RCC 7860 (cell line): Measurements from ENCODE around the gene NELL2.

Source experiments
- DNase-seq: peaks from one replicate; pipeline ENCODE4 v3.0.0-alpha.2; 2015; ENCODE audit warnings: low spot score
- FAIRE-seq: peaks from 2 replicates; lab custom pipeline; 2012; peaks lifted over from hg19 to GRCh38; lab: Jason Lieb, UNC

Gene NELL2

DNA sequence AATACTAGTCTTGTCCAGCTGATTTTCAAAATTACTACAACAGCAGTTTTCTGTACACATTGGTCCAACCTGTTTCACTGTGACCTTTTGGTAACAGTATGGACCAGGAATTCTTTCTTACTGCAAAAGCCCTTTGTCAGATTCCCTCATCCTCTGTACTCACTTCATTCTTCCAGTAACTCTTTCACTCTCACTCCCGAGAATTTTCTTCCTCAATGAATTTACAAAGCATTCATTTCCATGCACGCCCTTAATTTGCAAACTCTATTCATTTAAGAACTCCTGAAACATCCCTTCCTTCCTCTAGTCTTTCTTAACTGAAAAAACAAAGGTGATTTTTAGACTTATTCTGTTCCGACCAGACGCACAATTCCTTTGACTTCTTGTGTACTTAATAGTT, 238.2 kb downstream of the NELL2 start:
- FAIRE-seq = no peak
- no peak for DNase-seq

DNA sequence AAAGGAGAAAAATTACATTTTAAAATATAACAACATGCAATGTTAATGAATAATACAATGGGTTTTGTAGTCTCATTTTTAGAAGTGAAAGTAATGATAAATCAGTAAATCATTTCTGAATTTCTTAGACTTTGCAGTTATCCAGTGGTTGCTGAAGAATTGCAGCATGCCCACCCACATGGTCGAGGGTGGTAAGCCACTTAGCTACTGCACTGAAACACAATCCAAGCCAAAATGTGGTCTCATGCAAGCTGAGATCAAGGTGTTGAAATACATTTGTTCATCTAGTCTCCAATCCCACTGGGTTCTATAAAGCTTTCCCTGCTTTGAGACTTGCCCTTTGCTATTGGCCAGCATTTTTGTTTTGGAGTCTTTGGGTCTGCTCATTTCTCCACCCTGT, 247.9 kb downstream of the NELL2 start:
- no peak for DNase-seq
- FAIRE-seq = no peak

- no peak for DNase-seq
Observed at GRCh38 chr12:44627387-44628166, 248.5 kb downstream of the NELL2 start.

GRCh38 chr12:44626883-44627282, 249.2 kb downstream of the NELL2 start:
- DNase-seq = no peak
- FAIRE-seq = no peak

More at GRCh38 chr12:44627387-44628166, 248.5 kb downstream of the NELL2 start:
- no peak for FAIRE-seq

- no peak for FAIRE-seq
- DNase-seq = no peak
Observed at GRCh38 chr12:44618946-44619345, 257.2 kb downstream of the NELL2 start.

DNA sequence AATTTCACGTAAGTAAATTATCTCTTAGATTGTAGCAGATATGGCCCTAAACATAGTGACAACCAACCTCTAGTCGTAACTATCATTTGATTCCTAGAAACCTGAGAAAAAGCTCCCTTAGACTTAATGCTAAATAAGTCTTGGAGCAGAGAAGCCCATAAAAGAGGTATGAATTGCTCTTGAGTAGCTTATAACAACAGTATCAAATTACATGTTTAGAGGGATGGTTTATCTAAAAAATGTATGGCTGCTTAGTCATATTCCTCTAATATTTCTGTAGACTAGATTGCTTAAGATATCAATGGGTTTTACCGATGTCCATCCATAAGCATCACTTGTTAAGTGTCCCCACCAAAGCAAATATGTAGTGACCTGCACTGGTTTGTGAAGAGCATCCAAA, 259.7 kb downstream of the NELL2 start:
- DNase-seq (no peak), FAIRE-seq (no peak)

GRCh38 chr12:44611538-44611937, 264.6 kb downstream of the NELL2 start:
- no peak for DNase-seq
- FAIRE-seq = no peak

DNA sequence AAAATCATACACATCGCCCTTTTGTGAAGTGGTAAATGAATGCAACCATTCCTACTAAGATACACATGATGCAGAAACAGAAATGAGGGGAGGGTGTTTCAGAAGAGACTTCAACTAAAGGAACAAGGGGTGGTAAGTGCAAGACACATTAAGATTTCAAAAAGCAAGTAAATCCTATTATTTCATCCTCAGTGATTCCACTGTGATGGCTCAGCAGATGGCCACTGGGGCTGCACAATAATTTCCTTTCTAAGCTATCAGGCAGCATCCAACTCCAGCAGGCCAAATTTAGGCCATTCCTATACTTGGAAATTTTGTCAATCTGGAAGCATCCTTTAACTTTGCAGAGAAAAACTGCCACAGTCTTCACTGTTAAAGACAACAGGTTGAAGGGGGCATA, 272.4 kb downstream of the NELL2 start:
- no peak for DNase-seq
- no peak for FAIRE-seq

DNA sequence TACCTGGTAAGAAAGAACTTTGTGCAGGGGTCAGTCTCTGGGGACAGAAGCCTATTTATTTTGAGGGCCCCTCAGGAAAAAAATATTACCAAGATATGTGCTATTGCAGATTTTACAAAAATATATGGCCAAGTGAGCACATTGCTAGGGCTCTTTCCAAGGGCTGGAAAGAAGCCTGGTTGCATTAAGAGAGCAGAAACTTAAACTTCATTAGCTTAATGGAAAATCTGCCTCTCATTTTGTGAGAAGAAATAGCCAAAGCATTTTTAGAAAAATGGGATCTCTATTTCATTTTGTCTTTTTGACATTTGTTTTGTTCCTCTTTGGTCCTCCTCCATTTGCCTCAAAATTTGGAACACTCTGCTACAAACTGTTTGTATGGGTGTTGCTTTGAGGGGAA, 283.5 kb downstream of the NELL2 start:
- FAIRE-seq = no peak
- no peak for DNase-seq

- no peak for DNase-seq
- no peak for FAIRE-seq
Observed at GRCh38 chr12:44589697-44590096, 286.4 kb downstream of the NELL2 start.

DNA sequence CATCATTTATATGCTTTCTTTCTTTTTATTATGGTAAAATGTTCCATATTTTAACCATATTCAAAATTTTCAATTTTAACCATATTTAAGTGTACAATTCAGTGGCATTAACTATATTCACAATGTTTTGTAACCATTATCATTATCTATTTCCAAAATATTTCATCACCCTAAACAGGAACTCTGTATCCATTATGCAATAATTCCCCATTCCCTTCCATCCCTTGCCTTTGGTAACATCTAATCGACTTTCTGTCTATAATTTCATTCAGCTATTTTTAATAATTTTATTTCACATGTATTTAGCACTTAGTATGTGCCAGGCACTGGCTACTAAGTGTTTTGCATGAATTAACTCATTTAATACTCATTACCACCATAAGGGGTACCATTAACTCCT, 287.5 kb downstream of the NELL2 start:
- DNase-seq (no peak), FAIRE-seq (no peak)

- no peak for FAIRE-seq
- no peak for DNase-seq
Observed at GRCh38 chr12:44584625-44585024, 291.5 kb downstream of the NELL2 start.

GRCh38 chr12:44582521-44582920, 293.6 kb downstream of the NELL2 start:
- FAIRE-seq (no peak), DNase-seq (no peak)

- DNase-seq (no peak), FAIRE-seq (no peak)
Observed at GRCh38 chr12:44581642-44582242, 294.4 kb downstream of the NELL2 start.

DNA sequence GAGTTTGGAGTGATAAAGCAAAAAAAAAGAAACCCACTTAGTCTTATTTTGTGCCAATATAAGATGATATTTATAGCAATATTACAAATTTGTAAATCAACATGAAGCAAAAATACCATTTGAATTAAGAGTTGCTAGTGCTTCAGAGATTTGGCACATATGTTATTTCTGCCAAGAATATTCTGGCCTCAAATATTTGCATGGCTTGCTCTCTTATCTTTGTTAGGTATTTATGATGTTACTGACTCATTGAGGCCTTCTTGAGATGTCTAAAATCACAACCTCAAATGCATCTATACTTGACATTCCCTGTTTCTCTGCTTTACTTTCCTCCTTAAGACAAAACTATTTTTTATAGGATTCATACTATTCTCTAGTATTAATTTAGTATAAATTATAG, 301.5 kb downstream of the NELL2 start:
- FAIRE-seq (no peak), DNase-seq (no peak)

DNA sequence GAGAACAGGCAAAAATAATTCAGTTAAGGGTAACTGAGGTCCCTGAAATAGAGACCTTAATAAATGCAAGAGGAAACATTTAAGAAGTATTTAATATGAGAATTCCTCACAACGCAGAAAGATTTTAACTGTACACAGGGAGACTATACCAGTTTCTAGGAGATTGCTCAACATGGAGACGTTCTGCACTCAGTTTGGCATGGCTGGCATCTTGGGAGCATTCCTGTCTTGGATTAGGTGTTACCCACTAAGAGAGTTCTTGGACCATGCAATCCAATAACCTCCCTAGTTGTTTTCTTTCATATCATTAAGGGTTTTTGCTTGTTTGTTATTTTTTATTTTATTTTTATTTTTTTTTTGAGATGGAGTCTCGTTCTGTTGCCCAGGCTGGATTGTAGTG, 302.4 kb downstream of the NELL2 start:
- DNase-seq (no peak), FAIRE-seq (no peak)

DNA sequence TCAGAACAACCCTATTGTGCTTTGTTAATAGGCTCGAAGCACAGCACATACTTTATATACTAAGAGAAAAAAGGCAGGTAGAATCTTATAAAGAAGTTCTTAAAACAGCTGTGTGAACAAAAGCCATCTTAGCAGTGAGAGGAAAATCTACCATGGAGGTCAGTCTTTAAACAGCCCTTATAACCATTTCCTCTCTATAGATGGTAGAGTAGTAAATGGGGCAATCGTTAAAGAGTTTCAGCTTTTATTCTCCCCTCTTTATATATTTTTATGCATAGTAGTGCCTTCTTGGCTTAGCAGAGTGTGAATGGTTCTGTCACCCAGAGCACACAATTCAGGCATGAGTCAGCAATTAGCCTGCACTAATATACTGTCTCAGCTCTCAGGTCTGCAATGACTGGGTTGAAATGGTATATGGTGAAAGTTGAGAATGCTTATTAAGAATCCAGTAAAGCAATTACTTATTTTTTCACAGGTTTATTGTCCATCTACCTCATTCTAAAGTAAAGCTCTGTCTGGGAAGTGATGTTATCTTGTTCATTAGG, 305.0 kb downstream of the NELL2 start:
- no peak for DNase-seq
- no peak for FAIRE-seq

DNA sequence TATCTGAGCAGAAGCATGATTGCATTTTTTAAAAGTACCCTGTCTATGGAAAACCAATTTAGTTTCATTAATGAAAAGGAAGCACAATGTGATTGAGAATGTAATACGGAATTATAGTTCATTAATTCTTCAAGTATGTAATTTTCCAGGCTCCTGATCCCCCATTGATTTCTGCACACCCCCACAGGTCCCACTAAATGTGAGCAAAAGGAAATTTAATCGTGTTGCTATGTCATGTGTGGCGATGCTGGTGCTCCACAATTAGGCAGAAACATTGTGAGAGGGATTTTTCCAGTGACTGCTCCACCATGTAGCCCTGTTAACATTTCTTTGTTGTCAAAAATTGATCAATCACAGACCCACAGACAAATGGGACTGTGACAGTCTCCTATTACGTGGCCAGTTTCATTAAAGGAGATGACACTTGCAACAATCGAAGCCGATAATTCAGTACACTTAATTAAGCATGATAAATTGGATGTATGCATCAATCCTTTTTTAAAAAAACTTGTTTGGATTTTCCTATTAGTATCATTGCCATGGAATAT, 306.0 kb downstream of the NELL2 start:
- FAIRE-seq (no peak), DNase-seq (no peak)

DNA sequence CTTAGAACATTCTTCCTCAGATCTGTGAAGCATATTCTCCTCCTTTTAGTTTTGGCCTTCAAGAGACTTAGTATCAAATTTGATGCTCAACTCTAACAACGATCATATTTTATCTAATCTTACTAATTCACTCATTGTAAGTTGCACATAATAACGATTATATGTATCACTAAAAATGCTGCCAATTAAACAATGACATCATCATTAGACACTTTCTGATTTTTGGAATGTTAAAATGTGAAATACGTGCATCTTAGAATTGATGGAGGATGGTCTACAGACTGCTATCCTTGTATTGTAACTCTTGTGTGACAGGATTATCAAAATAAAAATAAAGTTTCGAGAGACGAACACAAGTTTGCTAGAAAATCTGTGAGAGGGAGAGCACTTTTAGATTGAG, 311.0 kb downstream of the NELL2 start:
- no peak for DNase-seq
- no peak for FAIRE-seq

DNA sequence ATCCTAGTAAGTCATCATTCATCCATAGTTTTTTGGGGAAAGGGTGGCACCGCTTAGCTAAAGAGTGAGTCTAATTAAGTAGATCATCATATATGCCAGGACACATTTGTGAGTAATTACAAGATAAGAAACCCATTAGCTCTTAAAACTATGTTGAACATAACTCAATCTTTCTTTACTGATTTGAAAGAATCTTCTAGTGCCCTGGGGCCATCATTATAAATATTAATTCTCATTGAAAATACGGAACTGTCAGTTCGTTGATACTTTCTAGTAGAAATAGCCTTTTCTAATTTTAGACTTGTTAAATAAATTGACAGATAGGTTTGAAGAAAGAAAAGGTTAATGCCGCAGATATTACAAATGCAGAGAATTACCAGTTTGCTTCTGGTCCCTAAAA, 312.6 kb downstream of the NELL2 start:
- DNase-seq = no peak
- FAIRE-seq = no peak

DNA sequence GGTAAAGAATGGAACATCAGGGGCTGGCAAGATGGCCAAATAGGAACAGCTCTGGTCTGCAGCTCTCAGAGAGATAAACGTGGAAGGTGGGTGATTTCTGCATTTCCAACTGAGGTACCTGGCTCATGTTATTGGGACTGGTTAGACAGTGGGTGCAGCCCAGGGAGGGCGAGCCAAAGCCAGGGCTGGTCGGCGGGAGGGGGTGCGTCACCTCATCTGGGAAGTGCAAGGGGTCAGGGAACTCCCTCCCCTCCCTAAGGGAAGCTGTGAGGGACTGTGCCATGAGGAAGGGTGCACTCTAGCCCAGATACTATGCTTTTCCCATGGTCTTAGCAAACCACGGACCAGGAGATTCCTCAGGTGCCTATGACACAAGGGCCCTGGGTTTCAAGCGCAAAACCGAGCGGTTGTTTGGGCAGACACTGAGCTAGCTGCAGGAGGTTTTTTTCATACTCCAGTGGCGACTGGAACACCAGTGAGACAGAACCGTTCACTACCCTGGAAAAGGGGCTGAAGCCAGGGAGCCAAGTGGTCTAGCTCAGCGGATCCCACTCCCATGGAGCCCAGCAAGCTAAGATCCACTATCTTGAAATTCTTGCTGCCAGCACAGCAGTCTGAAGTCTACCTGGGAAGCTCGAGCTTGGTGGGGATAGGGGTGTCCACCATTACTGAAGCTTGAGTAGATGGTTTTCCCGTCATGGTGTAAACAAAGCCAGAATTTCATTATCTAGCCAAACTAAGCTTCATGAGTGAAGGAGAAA, 317.6 kb downstream of the NELL2 start:
- no peak for FAIRE-seq

More for the DNA sequence above, 317.6 kb downstream of the NELL2 start:
- DNase-seq = no peak
